Measurements from ENCODE around the gene RCOR3.
"Not testable (repeated sequence)": the region's sequence is repeated elsewhere in the genome, so short reads cannot be mapped to it uniquely, and the experiment has no call there.

RCOR3 gene

DNA sequence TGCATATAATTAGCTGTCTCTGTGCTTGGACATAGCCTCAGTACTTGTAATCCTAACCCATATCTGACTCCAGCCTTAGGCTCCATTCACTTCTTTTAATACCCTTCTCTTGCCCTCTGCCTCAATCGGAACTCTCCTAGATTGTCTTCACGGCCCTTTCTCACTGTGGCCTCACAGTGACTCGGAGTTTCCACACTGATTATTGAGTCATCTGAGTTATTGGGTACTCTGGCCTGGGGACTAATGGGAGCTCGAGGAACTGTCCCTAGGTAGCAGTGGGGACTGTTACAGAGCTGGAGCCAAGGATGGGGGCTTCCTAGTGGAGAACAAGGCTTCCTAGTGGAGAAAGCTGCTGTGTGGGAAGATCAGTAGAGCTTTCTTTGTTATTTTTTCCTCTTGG lies 84.4 kb downstream of the RCOR3 start:
- no peak for DNase-seq

DNA sequence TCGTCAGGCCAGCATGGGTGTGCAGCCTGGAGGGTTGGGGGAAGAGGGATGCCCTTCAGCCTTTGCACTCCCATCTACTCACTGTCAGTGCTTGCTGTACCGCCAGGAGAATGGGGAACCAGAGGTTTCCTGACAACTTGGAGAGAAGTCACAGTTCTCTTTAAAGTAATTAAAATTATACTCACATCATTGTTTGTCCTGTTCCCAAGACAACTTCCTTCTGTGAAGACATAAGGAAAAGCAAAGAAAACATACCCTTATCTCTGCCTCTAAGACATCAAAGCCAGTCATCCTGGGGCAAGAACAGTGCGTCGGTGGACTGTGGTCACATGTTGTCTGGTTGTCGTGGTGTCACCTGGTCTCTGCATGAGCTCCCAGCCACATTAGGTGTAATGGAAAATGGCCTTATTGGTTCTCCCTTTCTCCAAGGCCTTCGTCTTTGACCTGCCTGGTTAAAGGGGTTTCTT lies 85.0 kb downstream of the RCOR3 start:
- DNase-seq = no peak

DNA sequence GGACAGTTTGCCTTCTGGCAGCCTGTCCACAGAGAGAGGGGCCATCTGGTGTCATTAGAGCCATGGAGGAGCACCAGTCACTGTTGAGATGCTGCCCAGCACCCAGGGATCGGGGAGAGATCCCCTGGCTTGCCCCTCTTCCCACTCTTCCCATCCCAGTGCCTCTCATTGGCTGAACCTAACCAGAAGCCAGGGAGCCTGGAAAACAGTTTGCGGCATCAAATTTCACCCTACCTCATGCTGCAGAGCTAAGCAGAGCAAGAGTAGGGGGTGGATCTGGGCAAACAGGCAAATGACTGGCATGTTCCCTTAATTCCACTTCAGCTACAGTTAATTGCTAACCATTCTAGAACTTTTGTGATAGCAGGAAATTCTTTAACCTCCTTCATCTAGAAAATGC lies 86.6 kb downstream of the RCOR3 start:
- DNase-seq = no peak

DNA sequence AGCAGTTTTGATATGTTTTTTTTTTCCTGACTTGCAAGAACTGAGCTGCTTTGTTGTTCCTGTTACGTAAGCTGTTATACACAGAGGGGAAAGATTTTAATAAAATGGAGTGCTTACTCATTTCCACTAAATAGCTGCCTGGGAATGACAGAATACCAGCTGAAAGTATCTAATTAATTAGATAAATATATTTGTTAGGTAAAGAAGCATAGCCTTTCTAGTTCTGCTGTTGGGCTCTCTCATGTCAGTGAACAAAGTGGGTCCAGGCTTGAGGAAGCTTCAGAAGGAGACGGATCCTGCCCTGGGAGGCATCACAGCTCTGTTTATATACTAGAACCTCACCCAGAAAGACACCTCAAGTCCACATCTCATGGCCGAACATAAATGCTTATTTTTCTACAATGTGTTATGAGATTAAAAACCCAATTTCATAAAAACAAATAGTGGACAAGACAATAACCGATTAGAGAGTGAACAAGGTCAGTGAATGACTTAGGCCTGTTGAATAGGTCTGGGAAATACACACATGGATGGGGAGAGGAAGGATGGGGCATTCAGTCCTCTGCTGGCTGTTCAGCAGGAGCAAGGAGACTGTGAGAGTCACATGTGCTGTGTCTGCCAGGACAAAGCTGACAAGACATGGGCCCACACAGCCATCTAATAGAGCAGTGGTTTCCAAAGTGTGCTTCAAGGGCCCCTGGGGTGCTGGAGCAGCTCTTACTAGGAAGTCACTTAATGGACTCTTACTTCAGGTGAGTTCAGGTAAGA lies 88.1 kb downstream of the RCOR3 start:
- no peak for DNase-seq

DNA sequence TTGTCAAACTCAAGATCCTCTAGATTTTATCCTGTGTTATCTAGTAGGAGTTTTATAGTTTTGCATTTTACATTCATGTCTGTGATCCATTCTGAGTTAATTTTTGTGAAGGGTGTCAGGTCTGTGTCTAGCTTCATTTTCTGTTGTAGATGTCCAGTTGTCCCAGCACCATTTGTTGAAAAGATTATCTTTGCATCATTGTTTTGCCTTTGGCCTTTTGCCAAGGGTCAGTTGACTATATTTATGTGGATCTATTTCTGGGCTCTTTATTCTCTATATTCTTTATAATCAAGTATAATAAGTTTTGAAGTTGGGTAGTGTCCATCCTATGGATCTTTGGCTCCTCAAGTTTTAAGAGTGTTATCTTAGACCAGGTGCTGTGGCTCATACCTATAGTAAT lies 89.4 kb downstream of the RCOR3 start:
- DNase-seq = no peak

DNA sequence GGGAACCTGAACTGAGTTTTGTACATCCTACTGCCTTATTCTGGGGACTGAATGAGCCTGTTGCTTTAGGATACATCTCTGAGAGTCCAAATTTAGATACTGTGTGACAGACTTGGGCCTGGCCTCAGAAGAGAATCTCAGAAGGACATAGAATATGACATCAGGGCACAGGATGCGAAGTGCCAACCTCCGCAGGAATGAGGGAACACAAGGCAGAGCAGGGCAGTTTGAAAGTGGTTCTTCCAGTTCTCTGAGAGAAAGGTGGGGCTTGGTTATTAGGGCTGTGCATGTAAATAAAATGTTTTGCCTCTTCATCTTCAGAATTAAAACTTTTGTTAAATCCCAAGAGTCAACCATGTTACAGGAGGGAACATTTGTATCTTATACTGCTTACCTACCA lies 90.6 kb downstream of the RCOR3 start:
- no peak for DNase-seq

DNA sequence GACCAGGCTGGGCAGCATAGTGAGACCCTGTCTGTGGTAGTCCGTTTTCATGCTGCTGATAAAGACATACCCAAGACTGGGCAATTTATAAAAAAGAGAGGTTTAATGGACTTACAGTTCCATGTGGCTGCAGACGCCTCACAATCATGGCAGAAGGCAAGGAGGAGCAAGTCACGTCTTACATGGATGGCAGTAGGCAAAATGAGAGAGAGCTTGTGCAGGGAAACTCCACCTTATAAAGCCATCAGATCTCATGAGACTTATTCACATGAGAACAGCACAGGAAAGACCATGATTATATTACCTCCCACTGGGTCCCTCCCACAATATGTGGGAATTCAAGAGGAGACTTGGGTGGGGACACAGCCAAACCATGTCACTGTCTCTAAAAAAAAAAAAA lies 92.9 kb downstream of the RCOR3 start:
- DNase-seq = not testable (repeated sequence)

DNA sequence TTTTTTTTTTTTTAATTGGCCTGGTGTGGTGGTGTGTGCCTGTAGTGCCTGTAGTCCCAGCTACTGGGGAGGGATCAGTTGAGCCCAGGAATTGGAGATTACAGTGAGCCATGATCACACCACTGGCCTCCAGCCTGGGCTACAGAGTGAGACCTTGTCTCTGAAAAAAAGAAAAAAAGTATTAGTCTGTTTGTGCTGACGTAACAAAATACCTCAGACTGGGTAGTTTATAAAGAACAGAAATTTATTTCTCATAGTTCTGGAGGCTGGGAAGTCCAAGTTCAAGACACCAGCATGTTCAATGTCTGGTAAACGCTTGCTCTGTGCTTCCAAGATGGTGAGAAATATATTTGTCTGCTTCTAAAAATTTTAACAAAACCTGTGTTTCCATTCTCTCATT lies 93.3 kb downstream of the RCOR3 start:
- DNase-seq = no peak

DNA sequence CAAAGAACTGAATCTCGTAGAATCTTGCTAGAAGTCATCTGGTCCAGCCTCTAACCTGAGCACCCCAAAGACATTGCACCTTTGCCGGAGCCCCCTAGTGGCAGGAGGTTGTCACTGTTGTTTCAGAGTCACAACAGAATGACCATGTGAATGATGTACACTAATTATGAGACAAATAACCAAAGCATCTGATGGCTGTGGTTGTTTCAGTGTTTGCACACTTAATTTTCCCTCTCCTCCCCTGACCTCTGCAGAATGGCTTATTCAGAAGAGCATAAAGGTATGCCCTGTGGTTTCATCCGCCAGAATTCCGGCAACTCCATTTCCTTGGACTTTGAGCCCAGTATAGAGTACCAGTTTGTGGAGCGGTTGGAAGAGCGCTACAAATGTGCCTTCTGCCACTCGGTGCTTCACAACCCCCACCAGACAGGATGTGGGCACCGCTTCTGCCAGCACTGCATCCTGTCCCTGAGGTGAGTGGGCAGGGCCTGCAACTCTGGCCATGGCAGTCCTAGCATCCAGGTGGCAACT lies 93.9 kb downstream of the RCOR3 start:
- DNase-seq = no peak

DNA sequence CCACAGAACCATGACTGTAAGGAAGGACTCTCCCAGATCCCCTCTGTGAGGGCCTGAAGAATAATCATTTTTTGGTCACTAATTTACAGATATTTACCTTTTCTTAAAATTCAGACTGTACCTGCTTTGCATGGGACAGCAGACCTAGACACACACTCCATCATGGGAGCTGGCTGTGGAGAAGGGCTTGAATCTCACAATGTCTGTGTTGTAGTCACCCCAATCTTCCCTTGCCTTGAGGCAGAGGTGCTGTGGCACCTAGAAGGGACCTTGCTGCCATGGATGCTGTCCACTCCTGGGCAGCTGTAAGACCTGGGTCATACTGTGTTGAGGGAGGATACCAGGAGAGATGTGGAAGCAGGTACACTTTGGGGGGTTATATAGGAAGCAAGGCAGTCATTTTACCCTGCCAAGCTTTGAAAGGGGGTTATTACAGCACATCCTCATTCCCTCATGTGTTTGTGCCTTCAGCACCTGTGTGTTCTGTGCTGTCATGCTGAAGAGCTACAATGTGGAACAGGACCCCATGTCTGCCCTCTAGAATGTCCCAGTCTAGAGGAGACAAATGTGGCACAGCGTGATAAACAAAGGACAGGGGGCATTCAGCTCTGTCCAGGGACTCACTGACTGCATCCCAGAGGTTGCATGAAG lies 94.5 kb downstream of the RCOR3 start:
- no peak for DNase-seq

DNA sequence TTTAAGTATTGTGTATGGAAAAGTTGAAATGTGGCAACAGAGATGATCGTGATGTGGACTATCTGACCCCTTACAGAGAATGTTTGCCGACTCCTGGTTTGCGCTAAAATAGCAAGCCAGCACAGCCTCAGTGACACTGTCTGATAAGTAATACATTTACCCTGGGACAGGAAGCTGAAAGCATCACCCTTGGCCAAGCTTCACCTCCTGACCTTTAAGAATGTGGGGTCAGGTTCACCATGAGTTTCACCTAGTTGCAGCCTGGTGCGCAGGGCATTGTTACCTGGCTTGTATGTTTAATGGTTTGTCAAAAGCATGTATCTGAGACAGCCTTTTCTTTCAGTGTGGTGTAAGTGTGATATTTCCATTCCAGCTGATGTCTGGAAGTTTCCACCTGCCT lies 96.7 kb downstream of the RCOR3 start:
- DNase-seq = no peak

DNA sequence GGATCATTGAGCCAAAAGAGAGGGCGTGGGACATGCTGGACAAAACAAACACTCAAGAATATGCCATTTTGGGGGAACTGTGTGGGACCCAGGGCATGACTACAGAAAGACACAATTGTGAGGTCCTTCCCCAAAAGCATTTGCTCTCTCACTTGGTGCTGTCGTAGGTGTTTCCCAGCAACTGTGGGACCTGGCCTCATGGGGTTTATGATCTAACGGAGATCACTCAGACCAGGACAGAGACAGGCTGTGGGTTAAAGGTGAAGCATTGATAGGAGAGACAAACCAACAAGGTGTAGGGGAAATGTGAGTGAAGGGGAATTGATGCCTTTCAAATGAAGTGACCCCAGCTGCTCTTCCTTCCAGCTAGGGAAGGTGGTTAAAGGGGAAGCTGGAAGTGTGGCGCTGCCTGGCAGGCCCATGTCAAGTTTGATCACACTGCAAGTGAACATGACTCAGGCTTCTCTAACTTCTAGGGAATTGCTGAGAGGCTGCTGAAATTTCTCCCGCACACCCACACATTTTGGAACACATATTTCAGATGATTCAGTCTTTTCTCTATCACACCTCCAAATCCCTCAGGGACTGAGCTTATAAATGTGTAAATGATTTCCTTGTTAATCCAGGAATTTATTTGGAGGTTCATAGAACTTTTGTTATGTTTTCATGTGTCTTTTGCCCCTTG lies 97.7 kb downstream of the RCOR3 start:
- DNase-seq = no peak

DNA sequence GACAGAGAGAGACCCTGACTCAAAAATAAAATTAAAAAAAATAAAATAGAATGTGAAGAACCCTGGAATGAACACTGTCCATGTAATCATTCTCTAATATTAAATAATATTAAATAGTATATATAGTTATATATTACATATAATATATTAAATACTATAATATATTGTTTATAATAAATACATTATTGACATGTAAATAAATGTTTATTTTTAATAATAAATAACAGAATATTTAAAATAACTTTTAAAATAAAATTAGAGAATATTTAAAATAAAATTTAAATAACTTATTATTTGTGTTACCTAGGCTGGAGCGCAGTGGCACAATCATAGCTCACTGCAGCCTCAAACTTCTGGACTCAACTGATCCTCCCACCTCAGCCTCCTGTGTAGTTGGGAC lies 99.5 kb downstream of the RCOR3 start:
- DNase-seq = no peak

DNA sequence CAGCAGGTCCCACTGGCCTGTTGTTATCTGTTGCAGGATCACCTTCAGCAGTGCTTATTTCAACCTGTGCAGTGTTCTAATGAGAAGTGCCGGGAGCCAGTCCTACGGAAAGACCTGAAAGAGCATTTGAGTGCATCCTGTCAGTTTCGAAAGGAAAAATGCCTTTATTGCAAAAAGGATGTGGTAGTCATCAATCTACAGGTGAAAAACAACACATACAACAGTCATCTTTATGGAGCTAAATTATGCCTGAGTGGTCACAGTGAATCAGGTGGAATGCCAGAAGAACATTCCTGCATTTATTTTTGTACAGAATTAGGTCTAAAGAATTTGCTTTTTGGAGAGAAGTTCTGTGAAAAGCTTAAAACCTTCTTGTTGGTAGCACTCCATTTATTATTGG lies 100.7 kb downstream of the RCOR3 start:
- DNase-seq = no peak

DNA sequence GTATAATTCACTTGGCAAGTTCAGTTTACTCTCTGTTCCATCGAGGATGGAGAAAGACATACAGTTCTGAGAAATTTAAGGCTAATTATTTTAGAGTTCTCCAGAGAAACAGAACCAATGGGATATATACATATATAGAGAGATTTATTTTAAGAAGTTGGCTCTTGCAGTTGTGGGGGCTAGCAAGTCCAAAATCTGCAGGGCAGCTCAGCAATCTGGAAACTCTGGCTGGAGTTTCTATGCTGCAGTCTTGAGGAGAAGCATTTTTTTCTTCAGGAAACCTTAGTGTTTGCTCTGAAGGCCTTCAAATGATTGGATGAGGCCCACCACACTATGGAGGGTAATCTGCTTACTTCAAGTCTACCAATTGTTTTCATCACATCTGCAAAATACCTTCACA lies 102.0 kb downstream of the RCOR3 start:
- DNase-seq = no peak
